HEK293 (cell line): ENCODE results near the gene GABPB1.

Experiments used
- CTCF ChIP-seq: fragments of 450-650 bp; formaldehyde crosslinking; IDR thresholded peaks from 2 replicates; pipeline ENCODE4 v1.5.1; 2016; ENCODE audit warnings: missing biosample characterization, missing genetic modification characterization
- KLF1 ChIP-seq: fragments of 450-650 bp; formaldehyde crosslinking; IDR thresholded peaks from 2 replicates; pipeline ENCODE4 v1.5.1; 2016; ENCODE audit warnings: missing biosample characterization, missing genetic modification characterization
- SALL2 ChIP-seq: fragments of 450-650 bp; formaldehyde crosslinking; IDR thresholded peaks from 2 replicates; pipeline ENCODE4 v1.5.0; 2017; ENCODE audit warnings: missing biosample characterization, mild to moderate bottlenecking, missing genetic modification characterization, borderline replicate concordance
- SP2 ChIP-seq: fragments of 450-650 bp; formaldehyde crosslinking; IDR thresholded peaks from 2 replicates; pipeline ENCODE4 v1.5.1; 2016; ENCODE audit warnings: missing biosample characterization, missing genetic modification characterization
- WT1 ChIP-seq: fragments of 450-650 bp; formaldehyde crosslinking; IDR thresholded peaks from 2 replicates; pipeline ENCODE4 v1.5.1; 2016; ENCODE audit warnings: missing biosample characterization, missing genetic modification characterization
- ZBTB11 ChIP-seq: fragments of 450-650 bp; formaldehyde crosslinking; conservative IDR thresholded peaks from 2 replicates; pipeline ENCODE4 v1.5.1; 2016; ENCODE audit warnings: low read depth, missing biosample characterization, missing genetic modification characterization
- ZBTB44 ChIP-seq: fragments of 450-650 bp; IDR thresholded peaks from 2 replicates; pipeline ENCODE4 v1.5.1; 2018; ENCODE audit warnings: missing biosample characterization, mild to moderate bottlenecking, missing genetic modification characterization
- ZBTB49 ChIP-seq: fragments of 450-650 bp; formaldehyde crosslinking; IDR thresholded peaks from 2 replicates; pipeline ENCODE4 v1.5.1; 2016; ENCODE audit warnings: missing biosample characterization, missing genetic modification characterization, low read depth
- ZNF311 ChIP-seq: fragments of 450-650 bp; formaldehyde crosslinking; IDR thresholded peaks from 2 replicates; pipeline ENCODE4 v1.5.1; 2017; ENCODE audit warnings: missing biosample characterization, missing genetic modification characterization, borderline replicate concordance
- ZNF510 ChIP-seq: fragments of 450-650 bp; formaldehyde crosslinking; IDR thresholded peaks from 2 replicates; pipeline ENCODE4 v1.5.1; 2018; ENCODE audit warnings: mild to moderate bottlenecking, missing genetic modification characterization, missing biosample characterization; ENCODE audit not compliant: insufficient replicate concordance
- ZNF664 ChIP-seq: fragments of 450-650 bp; formaldehyde crosslinking; IDR thresholded peaks from 2 replicates; pipeline ENCODE4 v1.5.1; 2016; ENCODE audit warnings: missing biosample characterization, missing genetic modification characterization

- TF ChIP-seq ZBTB44 (tag by site-specific recombination) (no peak), CTCF (no peak), ZNF664 (tag by site-specific recombination) (no peak), WT1 (no peak), ZBTB11 (tag by site-specific recombination) (no peak), SP2 (tag by site-specific recombination) (no peak), ZNF311 (tag by site-specific recombination) (no peak), ZBTB49 (no peak), SALL2 (tag by site-specific recombination) (no peak), ZNF510 (tag by site-specific recombination) (no peak), KLF1 (tag by site-specific recombination) (no peak)
Measured at GRCh38 chr15:50241684-50242450, 113.1 kb downstream of the GABPB1 start.
